ENCODE results near the gene GIN1. TPM values are rescaled to one million over a fixed set of nuclear protein-coding genes. Genes with fewer than 3 reads are reported as not detected.

GIN1 gene
- total and polyA plus RNA-seq, 9 of the 15 experiments (the other 6 are each of a cell fraction or from before 2014, with no cell fraction given), result 2.4 to 9.8 (median 7.8) TPM

GRCh38 chr5:103086547-103086946, 33.4 kb downstream of the GIN1 start:
- no peaks in the 10 kb centered on the region for H3K27me3 ChIP-seq (ENCODE audit: control insufficient read depth in 2 of 2, insufficient read depth in 2 of 2, low read length in 2 of 2)
- CTCF ChIA-PET (ENCODE audit: low intra/inter-chr PET ratio), result no interaction called here
- in situ Hi-C loops (cut with MboI), result no loop called here
- no peaks in the 10 kb centered on the region for H3K79me2 ChIP-seq (ENCODE audit: control insufficient read depth, insufficient read depth, low read length)
- no TSS peak for BruUV-seq (replicated peaks)
- no peaks in the 10 kb centered on the region; the same call in 1 of the 2 replicates for H3K9me3 ChIP-seq (replicated peaks; ENCODE audit: control insufficient read depth, insufficient read depth, low read depth, low read length)
- intact Hi-C loops (cut with micrococcal nuclease), result no loop called here
- WGBS (ENCODE audit: insufficient coverage, low coverage, missing lambda C conversion rate), result 55% methylated on average over 1 of the region's 1 CpG
- H3K27ac ChIP-seq (ENCODE audit: extremely low read depth, low read depth, low read length), result no peak overlapping the region
- ATAC-seq (no peak), DNase-seq (ENCODE audit: extremely low read depth in 1 of 4, low spot score in 3 of 4) (no peak), FAIRE-seq (no peak)
- no peak overlapping the region for H3K9ac ChIP-seq (ENCODE audit: insufficient read depth in 1 of 2, low read depth in 2 of 2, low read length in 2 of 2)
- H3K4me1 ChIP-seq (replicated peaks in 1 of 2; ENCODE audit: control insufficient read depth in 2 of 2, insufficient read depth in 2 of 2, low read length in 2 of 2), result no peaks in the 10 kb centered on the region
- H3K4me2 ChIP-seq (ENCODE audit: insufficient read depth, low read length), result no peak overlapping the region
- POLR2A ChIA-PET, result no interaction called here
- H3K9me1 ChIP-seq (ENCODE audit: control insufficient read depth, insufficient read depth, low read length), result no peaks in the 10 kb centered on the region
- no peak overlapping the region for H3K4me3 ChIP-seq
- H3K36me3 ChIP-seq (ENCODE audit: control insufficient read depth, insufficient read depth, low read length), result 0 out of 3 replicates have a peak, but pooled peaks cover 2% of the 10 kb centered on the region
- H4K20me1 ChIP-seq (replicated peaks; ENCODE audit: control insufficient read depth, insufficient read depth, low read length), result no peaks in the 10 kb centered on the region
- TF ChIP-seq ZNF551 (CRISPR knock-in tag; IDR thresholded peaks at IDR 0.05), result no peak
- no peak for TF ChIP-seq ZBTB33 (CRISPR knock-in tag; IDR thresholded peaks at IDR 0.05)
- no peak for TF ChIP-seq ETV1 (tag; conservative IDR thresholded peaks at IDR 0.05; ENCODE audit: low read depth)
- no peak for TF ChIP-seq MEF2D (tag; conservative IDR thresholded peaks at IDR 0.05; ENCODE audit: low read depth)
- no peak for TF ChIP-seq DIDO1 (tag; IDR thresholded peaks at IDR 0.05; ENCODE audit: low read depth)
- TF ChIP-seq GTF2B (IDR thresholded peaks at IDR 0.05; ENCODE audit: extremely low read depth, insufficient read length), result no peak
- no peak for TF ChIP-seq ZNF511 (CRISPR knock-in tag; IDR thresholded peaks at IDR 0.05)
- no peak for TF ChIP-seq ZNF584 (CRISPR knock-in tag; IDR thresholded peaks at IDR 0.05; ENCODE audit: low read depth)
- TF ChIP-seq SIX5 (IDR thresholded peaks at IDR 0.05; ENCODE audit: borderline replicate concordance in 1 of 2, insufficient read depth in 1 of 2, low read depth in 1 of 2, low read length in 2 of 2), result no peak
- no peak overlapping the region for H2AFZ ChIP-seq (ENCODE audit: low read depth, low read length)
